NCI-H1436 treated with DMSO at 0.1 percent for 48 hours (cell line): ENCODE data around the gene JCHAIN.
A peak's percentile ranks its signal among the peaks of the same experiment; 100 is the strongest.
"Not testable (repeated sequence)": the region's sequence is repeated elsewhere in the genome, so short reads cannot be mapped to it uniquely, and the experiment has no call there.

ENCODE experiments used
- DNase-seq: peaks from one replicate; lab custom pipeline; 2025; lab: John Stamatoyannopoulos, UW

Gene JCHAIN

GRCh38 chr4:70687821-70688794 is 21.8 kb upstream of the JCHAIN start, which contains the start of gene UTP3:
TSS of gene UTP3 (plus strand) at chr4:70688532. CDS start at chr4:70688678, 146 bp downstream.
- DNase-seq: peak; percentile 93

- DNase-seq: no peak
These were observed 21.1 kb upstream of the JCHAIN start for GRCh38 chr4:70687392-70687791.

GRCh38 chr4:70682142-70682541 is 15.8 kb upstream of the JCHAIN start:
- DNase-seq: not testable (repeated sequence)

- DNase-seq: no peak
These were observed 15.4 kb upstream of the JCHAIN start for GRCh38 chr4:70681704-70682103.

GRCh38 chr4:70680934-70681333 is 14.6 kb upstream of the JCHAIN start:
- no peak for DNase-seq

- DNase-seq: no peak
These were observed 12.2 kb upstream of the JCHAIN start for GRCh38 chr4:70678383-70678999.

- no peak for DNase-seq
These were observed 10.3 kb upstream of the JCHAIN start for GRCh38 chr4:70676554-70677090.

- DNase-seq: no peak
These were observed 8.4 kb upstream of the JCHAIN start for GRCh38 chr4:70674731-70675130.

- no peak for DNase-seq
These were observed 7.9 kb upstream of the JCHAIN start for GRCh38 chr4:70674191-70674590.

- no peak for DNase-seq
These were observed 4.8 kb upstream of the JCHAIN start for GRCh38 chr4:70671091-70671490.

- DNase-seq: no peak
These were observed 4.2 kb upstream of the JCHAIN start for GRCh38 chr4:70670332-70671014.

GRCh38 chr4:70667740-70668535 is 1.6 kb upstream of the JCHAIN start:
- DNase-seq: no peak

GRCh38 chr4:70661309-70661922 is 4.9 kb downstream of the JCHAIN start:
- not testable (repeated sequence) for DNase-seq

- DNase-seq: no peak
These were observed 6.2 kb downstream of the JCHAIN start for GRCh38 chr4:70660106-70660505.

- no peak for DNase-seq
These were observed 7.9 kb downstream of the JCHAIN start for GRCh38 chr4:70658418-70658817.

GRCh38 chr4:70657326-70657725 is 9.0 kb downstream of the JCHAIN start:
- no peak for DNase-seq

- no peak for DNase-seq
These were observed 11.7 kb downstream of the JCHAIN start for GRCh38 chr4:70654605-70655011.

- no peak for DNase-seq
These were observed 14.3 kb downstream of the JCHAIN start for GRCh38 chr4:70651864-70652506.

GRCh38 chr4:70650741-70651140 is 15.6 kb downstream of the JCHAIN start:
- not testable (repeated sequence) for DNase-seq

GRCh38 chr4:70640192-70640591 is 26.1 kb downstream of the JCHAIN start:
- no peak for DNase-seq
